HEK293T (cell line): ENCODE data around the gene NEMP1.

ENCODE experiments used
- ARNT ChIP-seq: fragments of 450-650 bp; IDR thresholded peaks from 2 replicates; pipeline ENCODE4 v1.6.1; 2017; ENCODE audit warnings: mild to moderate bottlenecking
- BHLHE40 ChIP-seq: fragments of 450-650 bp; IDR thresholded peaks from 2 replicates; pipeline ENCODE4 v1.6.1; 2016; ENCODE audit warnings: mild to moderate bottlenecking, moderate library complexity, borderline replicate concordance
- CTBP1 ChIP-seq: fragments of 450-650 bp; IDR thresholded peaks from 2 replicates; pipeline ENCODE4 v1.6.1; 2016; ENCODE audit warnings: borderline replicate concordance
- ELF4 ChIP-seq: fragments of 450-650 bp; IDR thresholded peaks from 2 replicates; pipeline ENCODE4 v1.6.1; 2017; ENCODE audit warnings: antibody characterized with exemption
- FOXK2 ChIP-seq: fragments of 450-650 bp; IDR thresholded peaks from 2 replicates; pipeline ENCODE4 v1.6.1; 2016; ENCODE audit warnings: mild to moderate bottlenecking
- FOXM1 ChIP-seq: fragments of 450-650 bp; IDR thresholded peaks from 2 replicates; pipeline ENCODE4 v1.6.1; 2017; ENCODE audit warnings: mild to moderate bottlenecking, borderline replicate concordance
- L3MBTL2 ChIP-seq: fragments of 450-650 bp; conservative IDR thresholded peaks from 2 replicates; pipeline ENCODE4 v1.6.1; 2016; ENCODE audit warnings: mild to moderate bottlenecking
- LEF1 ChIP-seq: fragments of 450-650 bp; IDR thresholded peaks from 2 replicates; pipeline ENCODE4 v1.6.1; 2017; ENCODE audit warnings: mild to moderate bottlenecking, borderline replicate concordance
- NFRKB ChIP-seq: fragments of 450-650 bp; IDR thresholded peaks from 2 replicates; pipeline ENCODE4 v1.6.1; 2016; ENCODE audit warnings: mild to moderate bottlenecking, moderate library complexity
- PKNOX1 ChIP-seq: fragments of 450-650 bp; IDR thresholded peaks from 2 replicates; pipeline ENCODE4 v1.6.1; 2016
- SP1 ChIP-seq: fragments of 450-650 bp; IDR thresholded peaks from 2 replicates; pipeline ENCODE4 v1.6.1; 2017
- SUZ12 ChIP-seq: fragments of 450-650 bp; IDR thresholded peaks from 2 replicates; pipeline ENCODE4 v1.6.1; 2016; ENCODE audit warnings: mild to moderate bottlenecking
- TARDBP ChIP-seq: fragments of 450-650 bp; IDR thresholded peaks from 2 replicates; pipeline ENCODE4 v1.6.1; 2016

GRCh38 chr12:57106021-57106708 lies 27.6 kb upstream of the NEMP1 start:
- no peak for TF ChIP-seq SP1
- no peak for TF ChIP-seq TARDBP
- no peak for TF ChIP-seq FOXK2
- no peak for TF ChIP-seq CTBP1
- TF ChIP-seq NFRKB: no peak
- no peak for TF ChIP-seq FOXM1
- no peak for TF ChIP-seq PKNOX1
- no peak for TF ChIP-seq LEF1
- no peak for TF ChIP-seq L3MBTL2
- TF ChIP-seq ELF4: no peak
- no peak for TF ChIP-seq BHLHE40
- TF ChIP-seq ARNT: no peak
- TF ChIP-seq SUZ12: no peak
